HG03039 (cell line): Measurements from ENCODE around the gene ZC3H15.
"Not testable (repeated sequence)": the region's sequence is repeated elsewhere in the genome, so short reads cannot be mapped to it uniquely, and the experiment has no call there.

Experiments used
- ATAC-seq: cut with Tn5 transposase; IDR thresholded peaks from one replicate; pipeline ENCODE4 v1.9.1; 2021; ENCODE audit warnings: mild to moderate bottlenecking, moderate library complexity; ENCODE audit not compliant: unreplicated experiment

The ZC3H15 gene

GRCh38 chr2:186485871-186486650 lies at the start of gene ZC3H15:
ZC3H15 (plus strand) TSS chr2:186486260; CDS start chr2:186486383, 123 bp downstream.
- ATAC-seq = peak; percentile 81

GRCh38 chr2:186437719-186438118 lies 48.3 kb upstream of the ZC3H15 start:
- no peak for ATAC-seq

GRCh38 chr2:186439673-186440095 lies 46.4 kb upstream of the ZC3H15 start:
- not testable (repeated sequence) for ATAC-seq

- no peak for ATAC-seq
Measured at GRCh38 chr2:186440506-186440905, 45.6 kb upstream of the ZC3H15 start.

DNA sequence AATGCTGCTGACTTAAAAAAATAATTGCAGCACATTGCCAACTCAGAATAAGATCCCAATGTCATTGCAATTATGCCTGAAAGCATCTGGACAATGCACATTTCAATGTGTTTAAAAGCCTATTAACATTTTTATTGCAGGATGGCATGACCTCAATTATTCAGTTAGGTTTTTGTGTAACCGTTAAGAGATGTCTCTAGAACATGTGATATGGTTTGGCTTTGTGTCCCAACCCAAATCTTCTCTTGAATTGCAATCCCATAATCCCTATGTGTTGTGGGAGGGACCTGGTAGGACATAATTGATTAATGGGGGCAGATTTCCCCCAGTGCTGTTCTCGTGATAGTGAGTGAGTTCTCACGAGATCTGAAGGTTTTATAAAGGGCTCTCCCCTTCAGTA lies 43.2 kb upstream of the ZC3H15 start:
- ATAC-seq = no peak

GRCh38 chr2:186443851-186444250 lies 42.2 kb upstream of the ZC3H15 start:
- ATAC-seq = no peak

- no peak for ATAC-seq
Measured at GRCh38 chr2:186445506-186445905, 40.6 kb upstream of the ZC3H15 start.

- ATAC-seq = no peak
Measured at GRCh38 chr2:186455613-186456012, 30.4 kb upstream of the ZC3H15 start.

GRCh38 chr2:186456941-186457340 lies 29.1 kb upstream of the ZC3H15 start:
- no peak for ATAC-seq

DNA sequence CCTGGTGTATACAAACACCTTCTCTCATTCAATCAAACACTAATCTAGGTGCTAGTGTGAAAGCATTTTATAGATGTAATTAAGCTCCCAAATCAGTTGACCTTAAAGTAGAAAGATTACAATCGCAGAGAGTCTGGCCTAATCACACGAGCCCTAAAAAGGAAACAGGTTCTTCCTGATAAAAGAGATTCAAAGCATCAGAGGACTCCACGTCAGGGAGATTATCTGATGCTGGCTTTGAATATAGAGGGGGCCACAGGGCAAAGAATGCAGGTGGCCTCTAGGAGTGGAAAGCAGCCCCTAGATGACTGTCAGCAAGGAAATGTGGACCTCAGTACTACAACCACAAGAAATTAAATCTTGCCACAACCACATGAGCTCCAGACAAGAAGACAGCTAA lies 28.2 kb upstream of the ZC3H15 start:
- ATAC-seq = no peak

- ATAC-seq = no peak
Measured at GRCh38 chr2:186459009-186459408, 27.1 kb upstream of the ZC3H15 start.

GRCh38 chr2:186460465-186460864 lies 25.6 kb upstream of the ZC3H15 start:
- ATAC-seq = peak; percentile 74

DNA sequence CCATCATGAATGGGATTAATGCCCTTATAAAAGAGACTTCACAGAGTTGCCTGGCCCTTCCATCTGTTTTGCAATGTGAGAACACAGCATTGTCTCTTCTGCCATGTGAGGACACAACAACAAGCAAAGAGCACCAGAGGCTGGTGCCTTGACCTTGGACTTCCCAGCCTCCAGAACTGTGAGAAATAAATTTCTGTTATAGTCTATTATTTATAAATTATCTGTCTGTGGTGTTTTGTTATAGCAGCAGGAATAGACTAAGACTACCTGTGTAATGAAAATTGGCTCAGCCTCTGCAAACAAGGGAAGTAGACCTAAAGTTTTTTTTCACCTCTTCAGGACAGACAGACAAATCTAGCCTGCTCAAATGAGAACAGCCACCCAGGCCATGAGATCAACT lies 19.3 kb upstream of the ZC3H15 start:
- no peak for ATAC-seq

DNA sequence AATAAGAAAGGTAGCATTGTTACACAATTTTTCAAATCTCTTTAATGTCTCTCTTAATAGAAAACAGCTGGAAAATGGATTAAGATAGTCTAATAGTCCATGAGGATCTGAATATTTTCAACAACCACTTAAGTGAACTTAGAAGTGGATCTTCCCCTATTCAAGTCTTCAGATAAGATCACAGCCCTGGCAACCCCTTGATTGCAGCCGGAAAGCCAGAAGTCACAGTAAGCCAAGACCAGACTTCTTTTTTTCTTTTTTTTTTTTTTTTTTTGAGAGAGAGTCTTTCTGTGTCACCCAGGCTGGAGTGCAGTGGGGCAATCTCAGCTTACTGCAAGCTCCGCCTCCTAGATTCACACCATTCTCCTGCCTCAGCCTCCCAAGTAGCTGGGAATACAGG lies 18.6 kb upstream of the ZC3H15 start:
- no peak for ATAC-seq

- not testable (repeated sequence) for ATAC-seq
Measured at GRCh38 chr2:186472722-186473493, 13.2 kb upstream of the ZC3H15 start.

GRCh38 chr2:186474239-186474638 lies 11.8 kb upstream of the ZC3H15 start:
- not testable (repeated sequence) for ATAC-seq

DNA sequence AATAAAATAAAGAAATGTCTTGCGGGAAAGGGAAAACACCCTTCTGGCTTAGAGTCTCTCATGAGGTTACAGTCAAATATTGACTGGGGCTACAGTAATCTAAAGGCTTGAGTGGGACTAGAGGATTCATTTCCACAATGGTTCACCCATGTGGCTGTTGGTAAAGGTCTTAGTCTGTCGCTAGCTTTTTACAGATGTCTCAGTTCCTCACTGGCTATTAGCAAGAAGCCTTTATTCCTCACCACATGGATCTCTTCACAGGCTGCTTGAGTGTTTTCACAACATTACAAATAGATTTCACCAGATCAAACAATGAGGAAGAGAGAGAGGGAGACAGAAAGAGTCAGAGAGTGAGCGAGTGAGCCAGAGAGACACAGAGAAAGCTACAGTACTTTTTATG lies 8.3 kb upstream of the ZC3H15 start:
- ATAC-seq = no peak

DNA sequence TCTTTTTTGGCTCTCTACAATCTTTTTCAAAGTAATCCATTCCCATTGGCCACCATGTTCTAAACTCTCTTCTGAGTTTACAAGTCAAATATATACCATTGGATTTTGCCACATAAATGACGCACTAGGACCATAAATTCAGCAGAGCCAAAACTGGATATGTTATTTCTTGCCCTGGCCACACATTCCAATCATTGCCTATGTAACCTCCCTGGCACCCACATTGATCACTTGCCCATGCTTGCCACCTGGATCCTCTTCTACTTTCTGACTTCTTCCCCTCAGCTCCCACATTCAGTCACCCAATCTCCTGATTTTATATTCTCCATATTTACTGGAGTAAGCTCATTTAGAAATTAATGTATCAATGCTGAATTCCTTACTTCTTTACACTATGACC lies 5.1 kb upstream of the ZC3H15 start:
- ATAC-seq = no peak

DNA sequence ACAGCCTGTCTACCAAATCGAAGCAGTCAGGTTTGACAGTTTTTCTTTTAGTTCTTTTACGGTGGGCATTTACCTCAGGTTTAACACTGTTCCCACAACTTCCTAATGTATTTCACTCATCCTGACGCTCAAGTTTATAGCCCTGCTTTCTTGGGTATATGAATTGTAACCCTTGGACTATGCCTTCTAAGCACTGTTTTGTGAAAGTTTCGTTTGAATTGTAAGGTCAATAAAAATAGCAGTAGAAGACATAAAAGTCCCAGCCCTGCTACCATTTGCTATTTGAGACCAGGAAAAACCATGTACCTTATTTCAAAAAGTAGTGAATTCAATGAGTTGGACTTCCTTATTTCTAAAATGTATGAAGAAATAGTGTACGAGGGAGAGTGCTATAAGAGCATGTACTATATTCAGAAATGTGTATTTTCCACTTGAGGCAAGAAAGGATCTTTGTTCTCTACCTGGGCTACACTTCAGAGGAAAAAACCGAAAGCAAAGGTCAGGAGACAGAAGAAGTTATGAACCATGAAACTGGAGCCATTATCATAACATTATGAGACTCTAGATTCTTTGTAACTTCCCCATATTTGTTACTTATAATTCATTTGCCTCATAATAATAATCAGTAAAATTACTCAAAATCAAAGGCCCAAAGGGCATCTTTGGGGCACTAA lies 1.9 kb upstream of the ZC3H15 start:
- ATAC-seq = no peak

- no peak for ATAC-seq
Measured at GRCh38 chr2:186485576-186485870, 537 bp upstream of the ZC3H15 start.

GRCh38 chr2:186486651-186487647 lies 889 bp downstream of the ZC3H15 start:
- no peak for ATAC-seq
